ENCODE results near the gene TRAF5.

Gene TRAF5

DNA sequence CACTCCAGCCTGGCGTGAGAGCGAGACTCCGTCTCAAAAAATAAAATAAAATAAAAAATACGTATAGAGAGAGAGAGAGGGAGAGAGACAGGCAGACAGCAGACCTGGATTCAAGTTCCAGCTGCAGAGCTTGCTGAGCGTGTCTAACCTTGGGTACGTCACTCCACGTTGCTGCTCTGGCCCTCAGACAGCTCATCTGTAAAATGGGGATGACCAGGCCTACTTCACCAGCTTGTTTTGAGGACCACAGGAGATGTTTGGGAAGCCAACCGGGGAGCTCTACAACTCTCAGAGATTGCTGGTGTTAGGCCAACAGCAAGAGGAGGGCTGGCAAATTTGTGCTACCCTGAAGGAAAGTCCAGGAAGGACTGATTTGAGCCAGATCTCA, 499 bp upstream of the TRAF5 start:
- H3K4me3 ChIP-seq (ENCODE audit: low read depth, low read length) = peak overlapping the region; percentile 66
- DNase-seq (ENCODE audit: low read depth) = no peak

DNA sequence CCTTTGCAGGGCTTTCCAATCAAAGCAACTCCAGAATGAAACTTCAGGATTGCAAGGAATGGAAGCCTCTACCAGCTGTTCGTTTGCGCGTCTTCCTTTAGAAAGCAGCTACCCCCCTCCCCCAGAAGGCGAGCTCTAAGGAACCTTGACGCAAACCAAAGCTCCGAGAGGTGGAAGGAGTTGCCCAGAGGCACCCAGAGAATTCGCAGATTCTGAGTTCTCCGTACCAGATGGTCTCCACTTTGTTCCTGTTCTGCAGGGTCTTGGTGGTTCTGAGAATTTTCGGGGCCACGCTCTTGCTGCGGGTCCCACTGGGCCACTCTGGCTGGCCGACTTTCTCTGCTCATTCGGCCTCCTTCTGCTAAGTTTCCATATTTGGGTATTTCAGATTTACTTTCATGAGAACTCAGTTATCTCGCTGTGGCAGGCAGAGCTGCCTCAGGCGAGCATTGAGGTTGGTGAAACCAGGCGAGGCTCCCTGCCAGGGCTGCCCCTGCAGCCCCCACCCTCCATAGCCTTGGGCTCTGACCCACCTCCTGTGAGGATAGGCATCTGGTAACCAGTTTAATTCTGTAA, 801 bp downstream of the TRAF5 start:
- peak overlapping the region; percentile 66 for H3K4me3 ChIP-seq (ENCODE audit: low read depth, low read length)
- no peak for DNase-seq (ENCODE audit: low read depth)

DNA sequence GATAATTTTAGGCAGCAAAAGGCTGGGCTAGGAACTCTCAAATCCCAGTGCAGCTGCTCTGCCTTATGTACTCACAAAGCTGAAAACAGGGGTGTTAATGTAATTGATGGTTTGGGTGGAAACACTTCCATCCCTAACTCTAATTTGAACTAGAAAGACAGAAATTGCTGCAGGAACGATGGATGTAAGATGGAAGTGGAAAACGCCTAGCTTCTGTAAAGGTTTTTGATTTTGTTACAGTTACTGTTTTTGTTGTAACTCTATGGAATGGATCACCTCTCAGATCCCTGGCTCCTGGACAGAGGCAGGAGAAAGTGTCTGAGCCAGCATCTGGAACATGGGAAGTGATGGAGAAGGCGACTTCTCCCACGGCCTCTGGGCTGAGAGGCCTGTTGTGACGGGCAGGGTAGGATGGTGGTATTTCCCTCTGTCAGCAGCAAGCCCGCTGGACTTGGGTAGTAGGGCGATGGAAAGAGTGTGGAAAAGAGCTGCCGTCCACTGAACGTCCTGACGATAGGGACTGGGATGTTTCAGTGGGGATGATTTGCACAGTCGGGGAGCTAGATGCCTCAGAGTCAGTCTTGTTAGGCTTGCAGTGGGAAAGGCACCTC, 1.6 kb downstream of the TRAF5 start:
- no peak for DNase-seq (ENCODE audit: low read depth)
- no peak overlapping the region for H3K4me3 ChIP-seq (ENCODE audit: low read depth, low read length)

DNA sequence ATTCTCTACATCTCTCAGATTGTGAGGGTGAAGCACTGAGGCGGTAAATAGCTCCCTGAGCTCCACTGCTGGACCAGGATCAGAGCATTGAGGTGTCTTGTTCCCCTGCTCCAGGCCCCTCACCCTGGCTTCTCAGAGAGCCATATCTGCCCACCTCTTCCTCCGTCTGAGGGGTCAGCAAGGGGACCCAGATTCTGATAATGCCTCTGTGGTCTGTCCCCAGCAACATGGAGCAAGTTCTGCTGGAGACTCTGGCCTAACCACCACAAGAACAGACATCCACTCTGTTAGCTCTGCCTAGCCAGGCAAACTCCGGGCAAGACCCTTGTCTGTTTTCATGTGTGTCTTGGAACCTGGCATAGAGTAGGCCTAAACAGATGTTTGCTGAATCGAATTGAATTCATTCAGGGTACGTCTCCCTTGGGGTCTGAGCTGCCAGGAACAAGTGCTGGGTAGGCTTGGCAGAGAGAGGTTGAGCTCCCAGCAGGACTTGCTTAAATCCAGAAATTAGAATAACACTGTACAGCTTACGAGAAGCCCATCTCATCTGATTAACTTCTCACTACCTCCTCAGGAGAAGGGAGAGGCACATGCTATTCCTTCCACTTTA, 2.3 kb downstream of the TRAF5 start:
- DNase-seq (ENCODE audit: low read depth) = no peak
- no peak overlapping the region for H3K4me3 ChIP-seq (ENCODE audit: low read depth, low read length)

DNA sequence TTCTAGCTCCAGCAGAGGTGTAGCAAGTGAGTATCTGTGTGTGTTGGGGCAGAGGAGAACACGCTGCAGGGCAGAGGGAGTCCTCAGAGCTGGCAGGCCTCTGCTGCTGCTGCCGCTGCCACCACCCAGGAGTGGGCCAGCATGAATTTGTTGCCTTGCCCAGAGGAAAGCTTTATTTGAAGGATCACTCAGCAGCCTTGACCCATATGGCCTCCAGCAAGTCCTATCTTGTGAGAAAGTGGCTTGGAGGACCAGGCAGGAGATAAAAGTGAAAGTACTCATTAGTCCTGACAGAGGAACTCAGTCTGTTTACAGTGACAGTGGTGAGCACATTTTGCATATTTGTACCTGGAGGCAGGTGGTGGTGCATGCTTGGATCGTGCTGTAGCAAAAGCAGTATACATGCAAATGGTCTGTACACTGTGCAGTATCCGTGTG, 3.1 kb downstream of the TRAF5 start:
- DNase-seq (ENCODE audit: low read depth) = no peak
- no peak overlapping the region for H3K4me3 ChIP-seq (ENCODE audit: low read depth, low read length)

DNA sequence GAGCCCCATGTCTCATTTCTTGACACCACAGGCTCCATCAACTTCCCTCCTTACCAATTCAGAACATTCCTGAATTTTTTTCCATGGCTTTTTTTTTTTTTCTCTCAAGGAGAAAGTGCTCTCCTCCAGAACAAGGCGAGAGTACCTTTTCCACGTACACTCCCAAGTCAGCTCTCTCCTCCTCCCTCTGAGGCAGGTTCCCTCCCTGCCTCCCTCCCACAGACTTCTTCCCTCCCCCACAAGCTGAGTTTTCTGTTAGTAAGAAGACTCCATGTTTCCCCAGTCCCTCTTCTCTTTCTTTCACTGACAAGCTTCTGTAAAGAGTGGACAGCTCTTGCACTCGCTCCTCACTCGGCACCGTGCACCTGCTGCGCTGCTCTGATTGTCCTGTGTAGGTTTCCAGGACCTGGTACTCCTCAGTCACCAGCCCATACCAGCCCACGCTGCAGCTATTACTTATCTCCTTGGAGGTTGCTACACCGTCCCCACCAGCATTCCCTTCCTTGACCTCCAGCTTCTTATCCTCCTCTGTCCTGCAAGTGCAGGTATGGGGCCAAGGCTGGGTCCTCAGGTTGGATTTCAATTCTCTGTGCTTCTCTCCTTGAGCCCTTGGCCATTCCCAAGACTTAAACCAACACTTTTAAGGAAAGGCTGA, 3.8 kb downstream of the TRAF5 start:
- DNase-seq (ENCODE audit: low read depth) = no peak
- no peak overlapping the region for H3K4me3 ChIP-seq (ENCODE audit: low read depth, low read length)

DNA sequence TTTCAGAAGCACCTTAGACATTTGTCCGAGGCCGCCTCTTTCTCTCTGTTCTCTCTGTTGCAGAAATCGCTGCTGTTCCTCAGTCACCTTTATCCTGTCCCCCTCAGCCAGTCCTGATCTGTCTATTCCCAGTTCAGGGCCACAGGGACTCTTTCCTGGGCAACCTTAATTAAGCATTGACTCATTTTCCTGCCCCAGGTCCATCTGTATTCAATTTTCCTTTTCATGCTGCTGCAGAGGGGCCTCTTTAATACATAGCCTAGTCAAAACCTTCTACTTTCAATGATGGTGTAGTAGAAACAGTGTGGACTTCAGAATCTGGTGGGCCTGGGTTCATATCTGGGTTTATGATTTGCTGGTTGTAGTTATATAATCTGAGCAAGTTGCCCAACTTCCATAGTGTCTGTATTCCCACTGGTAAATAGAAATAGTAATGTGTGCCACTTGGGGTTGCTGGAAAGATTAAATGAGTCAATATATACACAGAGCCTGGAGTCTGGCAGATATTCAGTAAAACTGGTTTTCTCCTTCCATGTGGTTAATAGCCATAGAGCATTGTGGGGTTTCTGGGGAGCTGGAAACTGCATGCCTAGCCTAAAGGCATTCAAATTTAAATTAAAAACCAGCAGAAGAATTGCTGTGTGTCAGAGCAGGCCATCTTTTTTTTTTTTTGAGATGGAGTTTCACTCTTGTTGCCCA, 4.5 kb downstream of the TRAF5 start:
- no peak overlapping the region for H3K4me3 ChIP-seq (ENCODE audit: low read depth, low read length)

DNA sequence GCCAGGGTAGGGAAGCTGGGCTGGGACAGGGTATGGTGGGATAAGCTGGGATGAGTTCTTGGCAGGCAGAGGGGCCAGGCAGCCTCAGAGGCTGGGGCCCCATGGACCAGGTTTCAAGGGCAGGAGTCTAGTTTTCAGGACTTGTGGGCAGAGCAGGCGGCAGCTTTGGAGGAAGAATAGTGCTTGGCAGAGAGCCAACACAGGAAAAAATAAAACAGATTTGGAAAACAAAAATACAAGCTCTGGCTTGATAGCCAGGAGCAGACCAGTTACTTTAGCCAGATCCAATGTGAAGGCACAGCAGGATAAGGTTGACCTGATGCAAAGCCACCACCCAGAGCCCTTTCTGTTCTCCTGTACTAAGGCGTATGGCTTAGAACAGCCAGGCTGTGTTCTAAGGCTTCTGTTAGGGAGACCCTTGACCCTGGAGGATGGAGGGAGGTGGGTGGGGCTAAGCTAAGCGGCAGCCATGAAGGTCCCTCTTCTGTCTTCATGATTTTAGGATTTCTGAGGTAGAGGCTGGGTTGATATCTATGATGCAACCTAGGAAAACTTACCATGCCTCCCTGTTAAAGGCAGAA, 5.5 kb downstream of the TRAF5 start:
- no peak for DNase-seq (ENCODE audit: low read depth)
- no peak overlapping the region for H3K4me3 ChIP-seq (ENCODE audit: low read depth, low read length)

More for the DNA sequence above, 4.5 kb downstream of the TRAF5 start:
- no peak for DNase-seq (ENCODE audit: low read depth)

DNA sequence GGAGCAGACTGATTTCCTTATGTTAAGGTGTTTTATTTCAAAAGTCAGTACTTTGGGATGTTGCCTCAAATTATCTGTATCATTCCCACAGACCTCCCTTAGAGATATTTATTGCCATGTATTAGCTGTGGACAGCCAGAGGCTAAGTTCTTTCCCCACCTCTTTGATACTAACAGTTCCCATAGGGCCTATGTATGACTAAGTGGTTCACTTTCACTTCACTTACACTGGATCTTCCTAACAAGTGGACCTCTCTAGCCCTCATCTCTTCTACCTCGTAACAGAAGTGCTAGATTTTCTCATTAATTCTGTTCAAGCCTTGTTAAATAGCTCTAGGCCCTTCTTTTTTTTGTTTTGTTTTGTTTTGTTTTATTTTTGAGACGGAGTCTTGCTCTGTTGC, 6.2 kb downstream of the TRAF5 start:
- H3K4me3 ChIP-seq (ENCODE audit: low read depth, low read length) = no peak overlapping the region
- DNase-seq (ENCODE audit: low read depth) = no peak

DNA sequence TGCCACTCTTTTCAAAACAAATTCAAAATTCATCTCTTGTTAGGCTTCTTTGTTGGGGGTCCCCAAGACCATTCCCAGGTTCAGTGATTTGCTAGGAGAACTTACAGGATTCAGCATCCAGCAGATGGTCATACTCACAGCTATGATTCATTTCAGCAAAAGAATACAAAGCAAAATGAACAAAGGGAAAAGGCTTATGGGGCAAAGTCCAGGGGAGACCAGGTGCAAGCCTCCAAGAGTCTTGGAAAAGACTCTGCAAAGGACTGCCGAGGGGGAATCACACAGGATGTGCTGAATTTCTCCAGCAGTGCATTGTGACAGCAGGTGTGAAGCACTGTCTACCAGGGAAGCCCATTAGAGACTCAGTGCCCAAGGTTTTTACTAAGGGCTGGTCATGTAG, 7.3 kb downstream of the TRAF5 start:
- H3K4me3 ChIP-seq (ENCODE audit: low read depth, low read length) = no peak overlapping the region
- no peak for DNase-seq (ENCODE audit: low read depth)

DNA sequence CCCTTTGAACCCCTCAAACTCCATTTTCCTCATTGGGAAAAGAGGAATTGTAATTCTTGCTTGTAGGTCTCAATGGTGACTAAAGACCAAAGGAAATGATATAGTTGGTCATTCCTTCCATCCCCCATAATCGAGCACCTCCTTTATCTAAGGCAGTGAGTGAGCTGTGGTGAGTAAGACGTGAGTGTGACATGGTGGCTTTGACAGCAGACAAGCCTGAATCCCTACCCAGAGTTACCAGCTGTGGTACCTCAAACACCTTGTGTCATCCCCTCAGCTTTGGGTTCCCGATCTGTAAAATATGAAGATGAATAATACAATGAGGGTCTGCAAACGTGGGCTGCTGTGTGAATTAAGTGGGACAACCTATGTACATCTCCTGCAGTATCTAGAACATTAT, 8.4 kb downstream of the TRAF5 start:
- H3K4me3 ChIP-seq (ENCODE audit: low read depth, low read length) = no peak overlapping the region
- no peak for DNase-seq (ENCODE audit: low read depth)

DNA sequence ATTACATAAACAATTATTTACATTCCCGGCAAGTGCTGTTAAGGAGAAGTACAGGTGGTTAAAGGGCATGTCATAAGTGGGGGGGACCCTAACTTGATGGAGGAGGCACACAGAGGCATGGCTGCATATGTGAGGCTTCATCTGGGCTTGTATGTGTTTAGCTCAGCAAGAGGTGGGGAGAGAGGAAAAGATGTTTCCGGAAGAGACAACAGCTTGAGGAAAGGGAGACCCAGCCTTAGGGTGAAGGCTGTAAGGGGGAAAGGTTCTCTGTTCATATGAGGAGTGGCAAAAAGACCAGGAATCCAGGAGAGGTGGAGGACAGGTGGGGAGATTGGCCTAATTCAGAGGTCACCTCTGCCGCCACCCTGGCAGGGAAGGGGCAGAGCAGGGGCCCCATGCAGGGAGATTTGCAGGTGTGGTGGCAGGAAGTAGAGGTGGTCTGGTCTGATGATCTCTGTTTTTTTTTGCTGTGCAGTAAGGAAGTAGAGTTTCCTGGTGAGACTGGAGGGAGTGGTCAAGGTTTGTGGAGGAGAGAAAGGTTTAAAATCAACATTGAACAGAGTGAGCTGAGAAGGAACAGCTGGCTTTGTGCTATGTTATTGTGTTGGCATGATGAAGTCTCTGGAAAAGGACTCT, 9.0 kb downstream of the TRAF5 start:
- DNase-seq (ENCODE audit: low read depth) = no peak
- no peak overlapping the region for H3K4me3 ChIP-seq (ENCODE audit: low read depth, low read length)

DNA sequence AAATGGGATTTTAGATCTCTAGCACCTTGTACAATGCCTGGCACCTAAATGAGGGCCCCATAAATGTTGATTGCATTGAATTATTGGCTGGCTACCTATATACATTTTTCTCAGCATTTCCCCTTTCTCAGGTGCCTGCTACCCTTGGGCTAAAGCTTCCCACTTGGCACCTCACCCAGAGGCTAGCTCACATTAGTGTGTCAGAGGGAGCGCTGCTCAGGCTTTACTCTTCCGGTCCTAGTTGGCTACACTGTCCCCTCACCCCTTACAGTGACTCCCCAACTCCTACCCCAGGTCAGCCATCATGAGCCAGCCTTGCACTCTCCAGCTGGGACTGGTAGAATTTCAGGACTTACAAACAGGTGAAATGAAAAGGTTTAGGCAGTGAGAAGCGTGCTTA, 9.5 kb downstream of the TRAF5 start:
- DNase-seq (ENCODE audit: low read depth) = no peak
- no peak overlapping the region for H3K4me3 ChIP-seq (ENCODE audit: low read depth, low read length)

DNA sequence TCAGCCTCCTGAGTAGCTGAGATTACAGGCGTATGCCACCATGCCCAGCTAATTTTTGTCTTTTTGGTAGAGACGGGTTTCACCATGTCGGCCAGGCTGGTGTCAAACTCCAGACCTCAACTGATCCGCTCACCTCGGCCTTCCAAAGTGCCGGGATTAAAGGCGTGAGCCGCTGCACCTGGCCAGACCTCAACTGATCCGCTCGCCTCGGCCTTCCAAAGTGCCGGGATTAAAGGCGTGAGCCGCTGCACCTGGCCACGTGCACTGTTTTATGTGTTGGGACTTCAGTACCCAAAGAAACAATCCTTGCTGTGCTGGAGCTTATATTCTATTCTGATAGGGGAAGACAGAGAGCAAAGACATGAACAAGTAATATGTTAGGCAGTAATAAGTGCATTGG, 10.1 kb downstream of the TRAF5 start:
- H3K4me3 ChIP-seq (ENCODE audit: low read depth, low read length) = no peak overlapping the region
- DNase-seq (ENCODE audit: low read depth) = no peak

DNA sequence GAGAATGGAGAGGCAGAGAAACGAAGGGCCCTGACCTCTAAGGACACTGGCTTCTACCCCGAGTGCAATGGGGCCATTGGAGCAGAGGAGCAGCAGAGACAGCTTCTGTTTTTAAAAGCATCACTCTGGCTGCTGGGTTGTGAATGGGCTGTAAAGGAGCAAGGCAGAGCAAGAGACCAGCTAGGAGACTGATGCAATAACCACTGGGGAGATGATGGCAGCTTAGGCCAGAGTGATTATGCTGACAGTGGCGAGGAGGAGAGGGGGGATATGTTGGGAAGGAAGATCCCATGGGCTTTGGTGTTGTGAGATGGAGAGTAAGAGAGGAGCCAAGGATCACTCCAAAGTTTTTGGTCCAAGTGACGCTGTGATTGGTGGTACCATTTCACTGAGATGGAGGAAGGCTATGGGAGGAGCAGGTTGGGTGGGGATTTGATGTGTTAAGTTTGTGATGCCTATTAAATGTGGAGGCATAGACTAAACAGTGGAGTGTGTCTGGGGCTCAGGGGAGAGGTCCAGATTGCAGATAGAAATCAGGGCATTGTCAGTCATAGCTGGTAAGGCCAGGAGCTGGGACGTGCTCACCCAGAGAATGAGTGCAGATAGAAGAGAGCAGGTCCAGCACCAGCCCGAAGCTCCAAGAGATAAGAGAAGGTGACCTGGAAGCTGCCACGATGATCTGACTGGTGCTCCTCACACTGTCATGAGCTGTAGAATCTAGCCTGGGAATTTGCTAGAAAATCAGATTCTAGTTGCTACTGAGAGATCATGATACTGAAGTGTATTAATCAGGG, 11.0 kb downstream of the TRAF5 start:
- DNase-seq (ENCODE audit: low read depth) = no peak
- no peak overlapping the region for H3K4me3 ChIP-seq (ENCODE audit: low read depth, low read length)

DNA sequence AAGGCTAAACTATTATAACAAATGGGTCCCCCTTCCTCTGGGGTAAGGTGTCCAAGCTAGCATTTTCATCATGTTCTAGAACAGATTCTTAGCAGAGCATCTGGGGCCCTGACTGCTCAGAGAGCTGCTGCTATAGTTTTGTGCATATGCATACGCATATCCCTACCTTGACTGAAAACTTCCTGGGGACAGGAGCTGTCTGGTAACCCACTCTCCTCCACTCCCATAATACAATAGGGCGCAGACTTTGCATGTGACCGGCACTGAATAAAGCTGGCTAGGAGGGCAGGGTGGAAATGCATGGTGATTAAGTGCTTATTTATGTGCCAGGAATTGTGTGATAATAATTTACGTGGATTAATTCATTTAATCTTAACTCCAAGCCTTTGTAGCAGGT, 11.6 kb downstream of the TRAF5 start:
- no peak overlapping the region for H3K4me3 ChIP-seq (ENCODE audit: low read depth, low read length)
- DNase-seq (ENCODE audit: low read depth) = no peak

DNA sequence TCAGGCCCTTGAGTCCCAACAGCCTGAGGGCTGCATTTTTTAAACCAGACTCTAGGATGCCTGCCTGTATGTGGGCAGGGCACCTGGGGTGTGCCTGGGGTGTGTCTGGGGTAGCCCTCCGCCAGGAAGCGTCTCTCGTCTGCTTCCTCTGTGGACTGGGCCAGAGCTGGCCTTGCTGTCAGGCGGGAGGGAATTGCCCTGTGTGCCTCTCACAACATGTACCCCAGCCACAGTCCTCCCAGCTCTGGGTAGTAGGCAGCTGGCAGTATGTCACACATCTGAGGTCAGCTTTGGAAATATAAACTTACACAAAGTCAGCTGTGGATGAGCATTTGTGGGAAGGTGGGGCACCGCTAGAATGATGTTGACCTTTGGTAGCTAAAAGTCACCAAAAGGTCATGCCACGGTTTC, 13.0 kb downstream of the TRAF5 start:
- no peak overlapping the region for H3K4me3 ChIP-seq (ENCODE audit: low read depth, low read length)
- DNase-seq (ENCODE audit: low read depth) = no peak

DNA sequence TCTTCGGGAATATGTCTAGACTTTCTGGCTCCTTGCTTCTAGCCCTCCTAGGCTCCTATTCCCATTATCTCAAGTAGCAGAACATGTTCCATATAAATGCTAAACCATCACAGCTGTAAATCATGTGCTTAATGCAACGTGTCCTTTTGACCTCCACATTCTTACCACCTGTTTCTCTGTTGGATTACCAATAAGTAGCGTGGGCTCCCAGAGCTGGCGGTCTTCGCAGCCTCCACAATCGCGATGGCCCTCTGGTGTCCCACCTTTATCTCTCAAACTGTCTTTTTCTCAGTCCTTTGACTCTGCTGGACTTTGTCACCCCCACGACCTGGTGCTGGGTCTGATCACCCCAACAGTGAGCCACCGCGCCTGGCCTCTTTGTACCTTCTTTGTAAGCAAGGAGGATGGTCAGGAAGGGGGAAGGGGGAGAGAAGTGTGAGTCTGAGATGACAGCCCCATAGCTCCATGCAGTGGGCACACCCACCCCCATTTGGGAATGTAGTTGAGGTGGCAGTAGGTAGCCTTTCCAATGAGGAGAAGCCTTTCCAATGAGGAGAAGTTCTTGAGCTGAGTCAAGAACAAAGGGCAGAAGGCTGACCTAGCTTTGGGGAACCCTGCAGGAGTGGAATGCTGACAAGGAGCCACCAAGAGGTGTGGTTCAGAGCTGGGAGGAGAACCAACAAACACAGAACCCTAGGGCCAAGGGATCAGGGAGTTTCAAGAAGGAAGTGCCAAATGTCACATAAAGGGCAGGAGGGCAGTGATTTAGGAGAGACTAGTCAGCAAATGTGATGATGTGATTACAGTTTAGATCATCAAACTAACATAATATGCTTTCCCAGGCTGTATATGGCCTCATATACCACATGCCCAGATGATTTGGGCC, 14.2 kb downstream of the TRAF5 start:
- no peak overlapping the region for H3K4me3 ChIP-seq (ENCODE audit: low read depth, low read length)
- no peak for DNase-seq (ENCODE audit: low read depth)

Measured in skeletal muscle cell (primary cell).